BJ (cell line): ENCODE data around the gene HSPA9. TPM values are rescaled to one million over a fixed set of nuclear protein-coding genes. Genes with fewer than 3 reads are reported as not detected.

ENCODE experiments used
- CTCF ChIA-PET: fragments of 350-600 bp; formaldehyde crosslinking; extraction: SDS; loops from one replicate; lab custom pipeline; 2021; ENCODE audit warnings: antibody characterized with exemption, inconsistent platforms; lab: Yijun Ruan, JAX
- POLR2A ChIA-PET: fragments of 300-600 bp; sonication (Branson Sonifier 250); formaldehyde crosslinking; extraction: SDS; loops from one replicate; lab custom pipeline; 2021; ENCODE audit warnings: antibody characterized with exemption; lab: Charles Lee
- DNase-seq: peaks from one replicate; pipeline ENCODE4 v3.0.0-alpha.2; 2011; ENCODE audit warnings: low read depth
- H3K27me3 ChIP-seq: 2 replicates; pipeline ENCODE4 v1.6.0; 2011; ENCODE audit warnings: low read length; ENCODE audit not compliant: control insufficient read depth, insufficient read depth
- H3K36me3 ChIP-seq: 2 replicates; pipeline ENCODE4 v1.5.1; 2011; ENCODE audit warnings: low read length; ENCODE audit not compliant: control insufficient read depth, insufficient read depth
- H3K4me3 ChIP-seq: 2 replicates; pipeline ENCODE4 v1.5.1; 2011; ENCODE audit warnings: low read depth, mild to moderate bottlenecking, control low read depth, low read length
- polyA plus RNA-seq: library from polyadenylated mRNA; depleted of rRNA; stranded (reverse); fragments of >200 nt; gene quantifications from 2 replicates; pipeline ENCODE4 v1.2.3, GENCODE V29; 2011
- TF ChIP-seq, protein P1 (sequence below): IDR thresholded peaks from 2 replicates; pipeline ENCODE4 v1.5.1; 2011; ENCODE audit warnings: low read depth, mild to moderate bottlenecking, control low read depth, inconsistent platforms, low read length, moderate library complexity; ENCODE audit not compliant: insufficient read depth

Gene HSPA9
- polyA plus RNA-seq, 1 experiment, result 245 TPM

DNA sequence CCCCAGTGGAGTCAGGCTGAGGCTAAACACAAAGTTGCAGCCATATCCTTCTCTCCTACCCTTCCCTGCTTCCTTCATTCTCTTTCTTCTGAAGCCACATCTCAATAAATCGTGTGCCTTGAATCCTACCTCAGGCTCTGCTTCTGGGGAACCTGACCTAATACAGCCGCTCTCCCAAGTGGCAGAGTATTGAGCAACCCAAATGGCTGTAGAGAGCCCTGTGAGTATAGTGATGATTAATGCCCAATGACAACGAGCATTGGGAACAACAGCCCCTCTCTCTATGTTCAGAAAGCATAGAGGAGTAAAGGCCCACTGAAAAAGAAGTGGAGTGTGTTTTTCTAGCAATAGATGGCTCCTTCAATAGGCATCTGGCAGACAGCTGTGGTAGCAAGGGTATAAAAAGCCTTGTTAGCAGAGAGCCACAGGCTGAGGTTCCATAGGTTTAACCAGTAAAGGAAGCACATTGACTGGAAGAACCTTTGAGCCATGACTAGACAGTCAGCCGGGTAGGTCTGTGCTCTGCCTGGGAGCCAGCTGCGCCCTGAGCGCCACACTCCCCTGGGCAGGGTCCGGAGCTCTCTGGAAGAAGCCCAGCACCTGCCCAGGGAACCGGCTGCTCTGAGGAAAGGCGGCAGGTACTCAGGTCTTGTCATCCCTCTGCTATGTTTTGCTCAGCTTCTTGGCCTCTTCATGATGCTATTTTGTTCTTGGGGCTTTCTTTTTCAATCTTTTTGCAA, 22.6 kb upstream of the HSPA9 start:
- no peak for DNase-seq
- POLR2A ChIA-PET, result no interaction called here

GRCh38 chr5:138596105-138596881, 21.1 kb upstream of the HSPA9 start:
- TF ChIP-seq, protein P1, sequence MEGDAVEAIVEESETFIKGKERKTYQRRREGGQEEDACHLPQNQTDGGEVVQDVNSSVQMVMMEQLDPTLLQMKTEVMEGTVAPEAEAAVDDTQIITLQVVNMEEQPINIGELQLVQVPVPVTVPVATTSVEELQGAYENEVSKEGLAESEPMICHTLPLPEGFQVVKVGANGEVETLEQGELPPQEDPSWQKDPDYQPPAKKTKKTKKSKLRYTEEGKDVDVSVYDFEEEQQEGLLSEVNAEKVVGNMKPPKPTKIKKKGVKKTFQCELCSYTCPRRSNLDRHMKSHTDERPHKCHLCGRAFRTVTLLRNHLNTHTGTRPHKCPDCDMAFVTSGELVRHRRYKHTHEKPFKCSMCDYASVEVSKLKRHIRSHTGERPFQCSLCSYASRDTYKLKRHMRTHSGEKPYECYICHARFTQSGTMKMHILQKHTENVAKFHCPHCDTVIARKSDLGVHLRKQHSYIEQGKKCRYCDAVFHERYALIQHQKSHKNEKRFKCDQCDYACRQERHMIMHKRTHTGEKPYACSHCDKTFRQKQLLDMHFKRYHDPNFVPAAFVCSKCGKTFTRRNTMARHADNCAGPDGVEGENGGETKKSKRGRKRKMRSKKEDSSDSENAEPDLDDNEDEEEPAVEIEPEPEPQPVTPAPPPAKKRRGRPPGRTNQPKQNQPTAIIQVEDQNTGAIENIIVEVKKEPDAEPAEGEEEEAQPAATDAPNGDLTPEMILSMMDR, result no peak
- no peak overlapping the region for H3K4me3 ChIP-seq
- CTCF ChIA-PET, result interaction anchor here (1.3 to 2.7 kb wide), 6 partner anchors 8 to 48 kb away, joined by 4 to 10 read pairs (median 6); partner anchors contain the start of gene HSPA9
- peaks cover 3% of the 10 kb centered on the region; the same call in 1 of the 2 replicates for H3K27me3 ChIP-seq
- POLR2A ChIA-PET, result interaction anchor here (0.8 kb wide), 1 partner anchor 14 kb away, joined by 3 read pairs; no protein-coding TSS in a partner anchor
- no peak for DNase-seq
- no peaks in the 10 kb centered on the region for H3K36me3 ChIP-seq

More for the DNA sequence above, 22.6 kb upstream of the HSPA9 start:
- Histone ChIP-seq H3K4me3 (no peak overlapping the region), H3K27me3 (peaks cover 3% of the 10 kb centered on the region; the same call in 1 of the 2 replicates), H3K36me3 (no peaks in the 10 kb centered on the region)
- CTCF ChIA-PET, result interaction anchor here (1.8 to 2.7 kb wide), 2 partner anchors 10 to 19 kb away, joined by 4 to 10 read pairs; no protein-coding TSS in a partner anchor
- TF ChIP-seq, protein P1, result no peak

DNA sequence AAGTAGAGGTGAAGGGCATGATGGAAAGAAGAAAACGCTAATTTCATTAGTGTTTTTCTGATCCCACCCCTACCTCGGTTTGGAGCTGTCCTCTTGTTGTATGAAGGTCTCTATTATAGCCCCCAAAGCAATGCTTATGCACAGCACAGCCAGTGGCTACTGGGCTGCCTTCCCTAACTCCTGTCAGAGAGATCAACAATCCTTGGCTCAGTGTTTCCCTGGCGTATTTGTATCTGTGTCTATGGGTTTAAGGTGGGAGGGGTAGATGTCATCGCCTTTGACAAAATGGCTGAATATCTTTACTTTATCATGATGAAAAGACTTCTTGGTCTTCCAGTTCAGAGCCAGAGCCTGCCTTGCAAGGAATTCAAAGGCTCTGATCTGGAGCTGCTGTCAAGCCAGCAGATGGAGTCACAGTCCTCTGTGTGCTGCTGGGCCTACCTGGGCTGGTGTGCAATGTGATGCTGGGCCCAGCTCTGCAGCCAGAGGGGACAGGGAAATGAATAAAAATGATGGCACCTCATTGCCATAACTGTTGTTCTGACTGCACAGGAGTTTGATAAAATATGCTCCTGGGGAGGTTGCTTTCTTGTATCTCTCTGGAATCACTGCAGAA, 20.1 kb upstream of the HSPA9 start:
- H3K27me3 ChIP-seq, result peaks cover 3% of the 10 kb centered on the region; the same call in 1 of the 2 replicates
- POLR2A ChIA-PET, result no interaction called here
- TF ChIP-seq, protein P1, result no peak
- no peak overlapping the region for H3K4me3 ChIP-seq
- H3K36me3 ChIP-seq, result no peaks in the 10 kb centered on the region
- CTCF ChIA-PET, result interaction anchor here (1.3 to 2.7 kb wide), 5 partner anchors 10 to 49 kb away, joined by 4 to 10 read pairs (median 6); partner anchors contain the start of gene HSPA9
- DNase-seq, result no peak

DNA sequence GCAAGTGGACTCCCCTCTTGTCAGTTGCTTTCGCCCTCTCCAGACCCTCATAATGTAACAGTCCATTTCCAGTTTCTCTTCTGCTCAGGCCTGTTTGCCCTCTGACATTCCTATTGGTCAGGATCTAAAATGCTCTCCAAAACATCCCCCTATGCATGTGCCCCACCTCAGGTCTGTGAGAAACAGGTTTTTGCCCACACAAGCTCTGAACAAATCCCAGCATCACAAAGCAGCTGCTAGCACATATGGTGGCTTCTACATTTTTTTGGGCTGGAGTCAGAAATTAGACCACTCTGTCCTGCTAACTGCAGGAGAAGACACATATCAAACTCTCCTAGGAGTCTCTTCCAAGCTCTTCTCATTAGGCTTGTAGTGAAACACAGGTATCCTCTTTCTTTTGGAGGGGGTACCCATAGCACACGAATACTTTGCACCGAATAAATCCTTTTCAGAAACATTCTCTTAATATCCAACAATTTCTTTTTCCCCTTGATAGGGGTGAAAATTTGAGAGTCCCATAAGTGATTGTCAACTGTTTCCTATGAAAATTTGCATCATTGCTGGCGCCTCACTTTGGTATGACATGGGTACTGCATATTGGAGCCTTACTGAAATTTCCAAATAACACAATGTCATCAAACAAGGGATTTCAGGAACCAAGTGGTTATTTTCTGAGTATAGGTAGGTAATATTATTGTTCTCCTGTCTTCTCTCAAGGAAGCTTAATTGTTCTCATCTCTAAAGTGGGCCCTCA, 19.3 kb upstream of the HSPA9 start:
- CTCF ChIA-PET, result interaction anchor here (0.9 to 1.9 kb wide), 3 partner anchors 9 to 22 kb away, joined by 3 to 9 read pairs (median 7); no protein-coding TSS in a partner anchor
- POLR2A ChIA-PET, result no interaction called here
- Histone ChIP-seq H3K36me3 (no peaks in the 10 kb centered on the region), H3K4me3 (no peak overlapping the region), H3K27me3 (peaks cover 3% of the 10 kb centered on the region; the same call in 1 of the 2 replicates)
- DNase-seq, result no peak
- TF ChIP-seq, protein P1, result peak; percentile 31
